ENCODE measurements around the gene IBTK.
"Not testable (repeated sequence)": the region's sequence is repeated elsewhere in the genome, so short reads cannot be mapped to it uniquely, and the experiment has no call there.

Gene IBTK

GRCh38 chr6:82246802-82247504 lies 591 bp downstream of the IBTK start:
- DNase-seq = peak; percentile 52

- DNase-seq = no peak
Measured at GRCh38 chr6:82246370-82246769, 1.2 kb downstream of the IBTK start.

DNA sequence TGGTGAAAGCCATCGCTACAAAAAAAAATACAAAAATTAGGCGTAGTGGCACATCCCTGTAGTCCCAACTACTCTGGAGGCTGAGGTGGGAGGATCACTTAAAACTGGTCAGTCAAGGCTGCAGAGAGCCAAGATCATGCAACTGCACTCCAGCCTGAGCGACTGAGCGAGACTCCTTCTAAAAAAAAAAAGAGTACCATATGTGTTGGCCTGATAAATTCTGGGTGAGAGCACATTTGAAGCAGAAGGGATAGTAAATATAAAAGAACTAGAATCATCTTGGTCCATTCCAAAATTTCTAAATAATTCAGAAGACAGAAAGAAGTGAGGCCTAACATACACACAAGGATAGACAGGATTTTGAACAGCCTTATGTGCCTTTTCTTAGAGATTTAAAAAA lies 2.2 kb downstream of the IBTK start:
- no peak for DNase-seq

DNA sequence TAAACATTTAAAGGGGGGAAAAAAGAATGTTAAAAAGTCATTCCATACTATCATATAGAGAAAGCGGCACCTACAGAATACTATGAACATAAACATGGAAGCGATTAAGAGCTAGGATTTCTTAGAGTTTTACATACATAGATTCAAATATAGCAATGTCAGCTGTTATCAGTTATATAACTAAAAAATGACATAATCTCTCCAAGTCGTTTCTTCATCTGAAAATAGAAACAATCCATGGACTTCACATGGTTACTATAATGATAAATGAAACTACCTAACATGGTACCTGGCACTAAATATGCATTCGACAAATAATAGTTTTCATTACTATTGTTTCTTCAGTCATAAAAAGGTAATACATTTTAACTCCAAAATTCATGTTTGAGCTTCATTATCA lies 3.7 kb downstream of the IBTK start:
- DNase-seq = no peak

GRCh38 chr6:82240186-82240585 lies 7.4 kb downstream of the IBTK start:
- DNase-seq = no peak

- no peak for DNase-seq
Measured at GRCh38 chr6:82239597-82239996, 7.9 kb downstream of the IBTK start.

DNA sequence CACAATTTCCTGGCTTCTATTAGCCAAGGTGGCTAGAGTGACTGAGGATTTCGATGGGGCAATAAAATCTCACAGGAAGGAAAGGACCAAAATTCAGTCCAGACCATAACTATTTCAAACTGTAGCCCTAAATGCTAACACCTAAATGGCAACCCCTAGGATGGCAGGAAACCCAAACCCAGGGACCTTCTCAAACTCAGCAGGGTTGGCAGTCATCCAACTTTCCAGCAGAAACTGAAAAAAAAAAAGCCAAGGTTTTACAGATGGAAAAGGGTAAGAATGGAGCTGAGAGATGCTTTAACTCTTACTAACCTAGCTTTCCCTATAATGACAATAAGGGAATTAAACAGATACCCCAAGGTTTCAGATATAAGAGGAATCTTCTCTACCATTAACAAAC lies 10.5 kb downstream of the IBTK start:
- DNase-seq = peak; percentile 12

DNA sequence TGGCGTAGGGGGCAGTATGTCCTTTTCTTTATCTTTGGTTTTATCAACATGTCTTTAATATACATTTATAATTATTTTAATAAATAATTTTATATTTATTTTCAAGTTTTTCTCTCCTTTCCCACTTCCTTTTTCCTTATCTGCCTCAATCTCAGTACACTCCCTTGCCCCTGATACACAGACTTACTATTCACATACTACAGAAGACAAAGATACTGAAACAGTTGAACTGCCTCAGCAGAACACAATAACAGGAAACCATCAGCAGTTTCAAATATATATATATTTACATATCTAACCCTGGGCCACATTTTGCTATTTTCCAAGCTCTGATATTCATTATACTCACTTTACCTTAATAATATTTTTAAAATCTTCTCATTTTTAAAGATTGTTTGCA lies 19.8 kb downstream of the IBTK start:
- no peak for DNase-seq

- DNase-seq = no peak
Measured at GRCh38 chr6:82220167-82220566, 27.4 kb downstream of the IBTK start.

GRCh38 chr6:82217018-82217586 lies 30.4 kb downstream of the IBTK start:
- no peak for DNase-seq

DNA sequence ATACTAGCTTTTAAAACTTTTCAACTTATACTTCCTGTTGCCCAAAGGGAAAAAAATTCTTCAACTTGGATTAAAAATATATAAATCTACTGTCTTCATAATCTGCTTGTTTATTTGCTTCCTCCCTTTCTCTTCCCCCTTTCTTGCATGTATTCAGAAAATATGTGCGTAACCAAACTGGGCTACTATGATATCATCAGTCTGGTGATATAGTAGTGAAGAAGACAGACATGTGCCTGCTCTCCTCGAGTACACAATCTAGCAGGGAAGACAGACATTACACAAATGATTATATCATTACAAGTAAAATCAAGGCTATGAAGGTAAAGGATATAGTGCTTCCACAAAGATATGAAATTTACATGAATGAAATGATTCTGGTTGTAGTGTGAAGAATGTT lies 31.0 kb downstream of the IBTK start:
- DNase-seq = no peak

DNA sequence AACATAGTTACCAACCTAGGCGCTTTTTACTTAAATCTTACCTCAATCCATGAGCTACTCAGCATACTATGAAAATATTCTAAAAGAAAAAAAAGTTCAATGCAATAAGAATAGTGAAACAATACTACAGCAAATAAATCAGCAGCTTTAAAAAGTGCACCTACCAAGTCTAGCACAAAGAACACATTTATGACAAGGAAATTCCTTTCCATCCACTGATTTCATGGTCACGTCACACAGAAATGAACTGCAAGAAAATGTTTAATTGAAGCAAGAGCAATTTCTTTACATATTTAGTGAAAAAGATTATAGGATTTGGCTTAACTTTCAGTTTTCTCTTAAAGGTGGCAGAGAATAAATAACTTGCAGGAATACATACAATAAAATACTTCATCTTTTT lies 36.2 kb downstream of the IBTK start:
- no peak for DNase-seq

DNA sequence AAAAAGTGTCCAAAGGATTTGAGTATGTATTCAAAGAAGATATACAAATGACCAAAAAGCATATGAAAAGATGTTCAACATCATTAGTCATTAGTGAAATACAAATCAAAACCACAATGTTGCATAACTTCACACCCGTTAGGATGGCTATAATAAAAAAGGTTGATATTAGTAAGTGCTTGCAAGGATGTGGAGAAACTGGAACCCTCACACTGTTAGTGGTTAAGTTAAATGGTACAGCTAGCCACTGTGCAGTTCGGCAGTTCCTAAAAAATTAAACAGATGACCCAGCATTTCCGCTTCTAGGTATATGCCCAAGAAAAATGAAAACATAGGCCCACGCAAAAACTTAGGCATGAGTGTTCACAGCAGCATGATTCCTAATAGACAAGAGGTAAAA lies 38.6 kb downstream of the IBTK start:
- no peak for DNase-seq

DNA sequence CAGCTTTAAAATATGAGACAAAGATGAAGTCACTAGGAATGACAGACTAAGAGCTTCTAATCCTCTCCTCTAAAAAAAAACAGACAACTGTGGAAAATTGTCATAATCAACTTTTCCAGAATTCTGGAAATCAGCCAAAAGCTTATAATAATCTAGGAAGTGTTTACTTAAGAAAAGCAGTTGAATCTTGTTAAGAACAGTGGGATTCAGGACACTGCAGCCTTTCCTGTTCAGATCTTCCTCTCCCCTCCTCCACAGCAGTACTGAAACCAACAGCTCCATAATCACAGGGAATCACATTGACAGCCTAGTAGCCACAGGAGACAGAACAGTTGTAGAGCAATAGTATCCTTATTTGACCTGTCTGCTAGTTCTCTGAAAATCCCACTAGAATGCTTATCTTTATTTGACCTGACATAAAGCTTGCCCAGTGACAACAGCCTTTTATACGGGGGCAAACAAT lies 41.6 kb downstream of the IBTK start:
- no peak for DNase-seq

DNA sequence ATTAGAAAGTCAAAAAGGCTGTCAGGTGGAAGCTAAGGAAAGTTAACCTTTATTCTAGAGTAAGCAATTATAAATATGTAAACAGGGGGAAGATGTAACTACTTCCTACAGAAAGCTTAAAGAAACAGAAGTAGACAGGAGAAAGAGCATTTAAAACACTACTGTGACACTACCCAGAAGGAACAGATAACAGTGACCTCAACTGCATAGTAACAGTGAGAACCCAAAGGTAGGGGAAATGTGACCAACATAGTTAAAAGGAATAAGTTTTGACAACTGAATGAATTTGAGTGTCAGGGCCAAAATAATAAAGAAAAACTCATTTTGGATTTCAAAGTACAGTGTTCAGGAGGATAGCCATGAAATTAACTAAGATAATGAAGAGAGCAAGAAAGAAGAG lies 43.5 kb downstream of the IBTK start:
- no peak for DNase-seq

- no peak for DNase-seq
Measured at GRCh38 chr6:82197784-82198183, 49.8 kb downstream of the IBTK start.

- not testable (repeated sequence) for DNase-seq
Measured at GRCh38 chr6:82197245-82197644, 50.3 kb downstream of the IBTK start.

DNA sequence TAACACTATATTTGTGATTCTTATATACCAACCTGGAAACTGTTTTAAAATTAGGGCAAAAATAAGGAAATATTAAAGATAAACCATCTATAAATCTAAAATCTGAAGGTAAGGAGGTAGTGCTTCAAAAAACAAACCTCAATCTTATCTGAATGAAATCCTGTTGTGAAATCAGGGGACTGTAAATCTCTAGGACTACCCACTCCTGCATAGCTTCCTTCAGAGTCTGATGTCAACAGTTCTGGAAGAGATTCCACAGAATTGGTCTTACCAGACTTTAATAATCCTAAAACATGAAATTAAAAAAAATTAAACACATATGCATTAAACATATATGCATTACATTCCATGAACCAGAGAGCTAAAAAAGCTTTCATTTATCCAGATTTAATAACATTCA lies 51.4 kb downstream of the IBTK start:
- no peak for DNase-seq

DNA sequence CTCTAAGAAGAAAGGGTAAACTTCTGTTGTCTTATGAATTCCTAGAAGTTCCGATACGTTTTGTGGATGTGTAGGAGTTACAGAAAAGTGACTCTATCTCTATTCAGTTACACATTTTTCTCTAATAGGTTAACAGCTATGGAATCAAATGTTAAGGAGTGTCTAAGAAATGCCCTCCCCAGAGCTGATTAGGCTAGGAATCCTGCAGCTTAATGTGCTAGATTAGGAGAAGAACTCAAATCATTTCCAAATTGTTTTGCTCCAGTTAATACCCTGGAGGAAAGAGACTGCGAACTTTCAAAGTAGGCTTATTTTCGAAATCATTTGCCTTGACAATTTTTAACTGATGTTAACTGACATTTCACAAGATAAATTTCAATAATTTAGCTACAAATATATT lies 51.9 kb downstream of the IBTK start:
- no peak for DNase-seq

DNA sequence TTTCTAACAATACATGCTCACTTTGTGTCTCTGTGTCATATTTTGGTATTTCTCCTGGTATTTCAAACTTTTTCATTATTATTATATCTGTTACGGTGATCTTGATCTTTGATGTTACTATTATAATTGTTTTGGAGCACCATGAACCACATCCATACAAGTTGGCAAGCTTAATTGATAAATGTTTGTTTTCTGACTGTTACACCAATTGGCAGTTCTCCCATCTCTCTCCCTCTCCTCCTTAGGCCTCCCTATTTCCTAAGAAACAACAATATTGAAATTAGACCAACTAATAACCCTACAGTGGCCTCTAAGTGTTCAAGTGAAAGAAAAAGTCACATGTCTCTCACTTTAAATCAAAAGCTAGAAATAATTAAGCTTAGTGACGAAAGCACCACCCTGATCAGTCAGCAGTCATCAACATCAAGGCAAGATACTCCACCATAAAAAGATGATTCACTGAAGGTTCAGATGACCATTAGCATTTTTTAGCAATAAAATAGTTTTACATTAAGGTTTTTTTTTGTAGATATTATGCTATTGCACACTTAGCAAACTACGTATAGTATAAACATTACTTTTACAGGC lies 61.5 kb downstream of the IBTK start:
- DNase-seq = no peak

DNA sequence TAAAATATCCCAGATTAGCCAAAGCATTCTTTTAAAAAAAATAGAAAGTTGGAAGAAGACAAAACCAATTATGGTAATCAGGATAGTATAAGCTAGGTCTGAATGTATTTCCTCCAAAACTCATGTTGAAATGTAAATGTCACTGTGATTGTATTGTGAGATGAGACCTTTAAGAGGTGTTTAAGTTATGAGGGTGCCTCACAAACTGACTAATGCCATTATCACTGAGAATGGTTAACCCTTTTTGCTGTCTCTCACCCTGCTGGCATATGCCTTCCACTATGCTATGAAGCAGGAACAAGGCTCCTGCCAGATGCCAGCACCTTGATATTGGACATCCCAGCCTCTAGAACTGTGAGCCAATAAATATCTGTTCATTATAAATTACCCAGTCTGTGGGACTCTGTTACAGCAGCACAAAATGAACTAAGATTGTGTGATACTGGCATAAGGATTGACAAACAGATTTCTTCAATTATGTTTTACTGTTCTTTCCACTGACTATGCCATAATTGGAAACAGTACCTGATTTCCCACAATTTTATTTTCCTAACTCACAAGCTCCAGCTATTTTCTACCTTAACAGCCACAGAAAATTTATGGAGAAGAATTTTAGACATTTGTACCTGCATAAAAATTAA lies 63.8 kb downstream of the IBTK start:
- no peak for DNase-seq

GRCh38 chr6:82182756-82183155 lies 64.8 kb downstream of the IBTK start:
- DNase-seq = no peak

DNA sequence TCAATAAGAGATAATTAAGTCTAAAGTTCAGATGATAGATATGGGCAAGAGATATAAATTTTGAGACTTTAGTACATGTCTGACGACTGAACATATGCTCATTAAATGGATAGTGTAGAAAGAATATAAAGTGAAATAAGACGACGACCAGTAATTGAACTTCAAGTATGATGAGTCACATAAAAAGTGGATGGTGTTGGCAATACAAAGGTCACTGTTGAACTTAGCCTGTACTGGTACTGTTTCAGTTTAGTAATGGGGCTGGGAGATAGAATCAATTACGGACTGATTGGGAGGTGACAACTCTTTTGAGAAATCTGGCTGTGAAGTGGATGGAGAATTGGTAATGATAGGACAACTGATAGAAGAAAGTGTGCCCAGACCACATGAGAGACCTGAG lies 68.1 kb downstream of the IBTK start:
- DNase-seq = no peak

- DNase-seq = no peak
Measured at GRCh38 chr6:82178759-82179112, 68.8 kb downstream of the IBTK start.

Measured in COR-L47 (cell line).